Loucy (cell line): ENCODE data around the gene SYCP3.

Experiments used
- H2AFZ ChIP-seq: fragments of 200-600 bp; sonication (generic); 2 replicates; pipeline ENCODE4 v1.6.0; 2016; ENCODE audit warnings: antibody characterized with exemption, mild to moderate bottlenecking, low read length, moderate library complexity
- H3F3A ChIP-seq: fragments of 200-600 bp; 2 replicates; pipeline ENCODE4 v1.6.0; 2016; ENCODE audit warnings: antibody characterized with exemption, low read depth, mild to moderate bottlenecking
- H3K27me3 ChIP-seq: fragments of 200-600 bp; sonication (generic); 2 replicates; pipeline ENCODE4 v1.6.1; 2014; ENCODE audit warnings: low read length, mild to moderate bottlenecking; ENCODE audit not compliant: insufficient read depth, poor library complexity, severe bottlenecking
- H3K36me3 ChIP-seq: fragments of 200-600 bp; sonication (generic); 2 replicates; pipeline ENCODE4 v1.6.1; 2016; ENCODE audit warnings: low read length; ENCODE audit not compliant: insufficient read depth
- H3K4me1 ChIP-seq: fragments of 200-600 bp; sonication (generic); 2 replicates; pipeline ENCODE4 v1.5.1; 2014; ENCODE audit warnings: low read length, mild to moderate bottlenecking; ENCODE audit not compliant: insufficient read depth, poor library complexity, severe bottlenecking
- H3K4me2 ChIP-seq: fragments of 200-600 bp; sonication (generic); 2 replicates; pipeline ENCODE4 v1.6.0; 2014; ENCODE audit warnings: antibody characterized with exemption, low read length, low read depth, mild to moderate bottlenecking; ENCODE audit not compliant: poor library complexity, severe bottlenecking
- H3K4me3 ChIP-seq: fragments of 200-600 bp; sonication (generic); 2 replicates; pipeline ENCODE4 v1.5.1; 2014; ENCODE audit warnings: low read length, mild to moderate bottlenecking, mixed read lengths; ENCODE audit not compliant: poor library complexity, severe bottlenecking
- H3K79me2 ChIP-seq: fragments of 200-600 bp; sonication (generic); 2 replicates; pipeline ENCODE4 v1.6.1; 2014; ENCODE audit warnings: low read length; ENCODE audit not compliant: insufficient read depth
- H3K9ac ChIP-seq: fragments of 200-600 bp; sonication (generic); 2 replicates; pipeline ENCODE4 v1.6.0; 2014; ENCODE audit warnings: mild to moderate bottlenecking, low read depth, low read length, moderate library complexity; ENCODE audit not compliant: poor library complexity, severe bottlenecking
- H3K9me2 ChIP-seq: fragments of 200-600 bp; sonication (generic); replicated peaks from 2 replicates; pipeline ENCODE4 v1.6.1; 2016; ENCODE audit warnings: low read depth, low read length, mixed read lengths
- H3K9me3 ChIP-seq: fragments of 200-600 bp; sonication (generic); 2 replicates; pipeline ENCODE4 v1.6.1; 2014; ENCODE audit warnings: mild to moderate bottlenecking, antibody characterized with exemption, low read length, low read depth; ENCODE audit not compliant: insufficient read depth
- H4K20me1 ChIP-seq: fragments of 200-600 bp; sonication (generic); 2 replicates; pipeline ENCODE4 v1.6.0; 2014; ENCODE audit warnings: antibody characterized with exemption, low read length, mild to moderate bottlenecking; ENCODE audit not compliant: insufficient read depth, poor library complexity, severe bottlenecking
- CTCF ChIP-seq: fragments of 200-600 bp; sonication (generic); conservative IDR thresholded peaks from 2 replicates; pipeline ENCODE4 v1.5.1; 2014; ENCODE audit warnings: mild to moderate bottlenecking, antibody characterized with exemption, low read length
- EZH2phosphoT487 ChIP-seq: fragments of 200-600 bp; IDR thresholded peaks from 2 replicates; pipeline ENCODE4 v1.6.1; 2018; ENCODE audit warnings: antibody characterized with exemption, mild to moderate bottlenecking, moderate library complexity, borderline replicate concordance

The SYCP3 gene

GRCh38 chr12:101749657-101750056 is 10.4 kb upstream of the SYCP3 start:
- Histone ChIP-seq H3K9me3 (no peaks in the 10 kb centered on the region), H3K4me2 (no peak overlapping the region), H3K4me1 (no peaks in the 10 kb centered on the region), H3K9ac (no peak overlapping the region), H3K36me3 (peaks cover 83% of the 10 kb centered on the region; the same call in 1 of the 2 replicates), H3K9me2 (no peaks in the 10 kb centered on the region), H3F3A (no peaks in the 10 kb centered on the region), H3K79me2 (no peaks in the 10 kb centered on the region), H4K20me1 (no peaks in the 10 kb centered on the region), H3K4me3 (no peak overlapping the region), H2AFZ (no peak overlapping the region), H3K27me3 (no peaks in the 10 kb centered on the region)
- TF ChIP-seq EZH2phosphoT487 (no peak), CTCF (no peak)

GRCh38 chr12:101748907-101749306 is 9.6 kb upstream of the SYCP3 start:
- no peak overlapping the region for H2AFZ ChIP-seq
- no peaks in the 10 kb centered on the region for H3K27me3 ChIP-seq
- H3F3A ChIP-seq = no peaks in the 10 kb centered on the region
- H3K9me2 ChIP-seq = no peaks in the 10 kb centered on the region
- H3K36me3 ChIP-seq = peaks cover 91% of the 10 kb centered on the region; the same call in 1 of the 2 replicates
- no peak overlapping the region for H3K4me2 ChIP-seq
- H3K4me1 ChIP-seq = peaks cover 4% of the 10 kb centered on the region
- H3K9me3 ChIP-seq = no peaks in the 10 kb centered on the region
- no peaks in the 10 kb centered on the region for H4K20me1 ChIP-seq
- no peak for TF ChIP-seq EZH2phosphoT487
- TF ChIP-seq CTCF = no peak
- H3K79me2 ChIP-seq = no peaks in the 10 kb centered on the region
- no peak overlapping the region for H3K4me3 ChIP-seq
- H3K9ac ChIP-seq = no peak overlapping the region

- Histone ChIP-seq H3K9me3 (no peaks in the 10 kb centered on the region), H3K79me2 (no peaks in the 10 kb centered on the region), H4K20me1 (no peaks in the 10 kb centered on the region), H3K4me1 (peaks cover 12% of the 10 kb centered on the region), H3K36me3 (peaks cover 86% of the 10 kb centered on the region; the same call in 1 of the 2 replicates), H3K27me3 (no peaks in the 10 kb centered on the region), H3K9me2 (no peaks in the 10 kb centered on the region), H3F3A (no peaks in the 10 kb centered on the region), H3K4me3 (no peak overlapping the region), H2AFZ (no peak overlapping the region), H3K4me2 (no peak overlapping the region), H3K9ac (no peak overlapping the region)
- TF ChIP-seq EZH2phosphoT487 (no peak), CTCF (no peak)
Measured at GRCh38 chr12:101747697-101748096, 8.4 kb upstream of the SYCP3 start.
